NCI-H2227 (cell line): Measurements from ENCODE around the gene RPTN.
A peak's percentile ranks its signal among the peaks of the same experiment; 100 is the strongest.

Experiments used
- DNase-seq: peaks from one replicate; lab custom pipeline; 2025; ENCODE audit not compliant: unreplicated experiment; lab: John Stamatoyannopoulos, UW

The RPTN gene

DNA sequence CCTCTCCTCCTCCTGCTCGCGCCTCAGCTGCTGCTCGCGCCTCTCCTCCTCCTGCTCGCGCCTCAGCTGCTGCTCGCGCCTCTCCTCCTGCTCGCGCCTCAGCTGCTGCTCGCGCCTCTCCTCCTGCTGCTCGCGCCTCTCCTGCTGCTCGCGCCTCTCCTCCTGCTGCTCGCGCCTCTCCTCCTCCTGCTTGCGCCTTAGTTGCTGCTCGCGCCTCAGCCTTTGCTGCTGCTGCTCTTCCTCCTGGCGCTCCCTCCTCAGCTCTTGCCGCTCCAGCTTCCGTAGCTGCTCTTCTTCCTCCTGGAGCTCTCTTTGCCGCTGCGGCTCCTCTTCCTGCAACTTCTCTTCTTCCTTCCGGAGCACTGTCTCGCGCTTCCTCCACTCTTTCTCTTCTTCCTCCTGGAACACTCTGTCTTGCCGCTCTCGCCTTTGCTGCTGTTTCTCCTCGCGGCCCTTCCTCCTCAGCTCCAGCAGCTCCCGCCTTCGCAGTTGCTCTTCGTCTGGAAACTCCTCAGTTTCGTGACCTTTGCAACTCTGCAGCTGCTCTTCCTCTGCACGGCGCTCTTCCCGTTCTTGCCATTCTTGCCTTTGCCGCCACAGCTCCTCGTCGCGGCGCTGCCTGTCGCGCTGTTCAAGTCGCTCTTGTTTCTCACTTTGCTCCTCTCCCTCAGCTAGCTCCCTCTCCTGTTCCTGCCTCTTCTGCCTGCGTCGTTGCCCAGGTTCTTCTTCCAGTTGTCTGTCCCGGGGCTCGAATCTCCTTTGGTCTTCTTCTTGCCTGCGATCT is 46.7 kb downstream of the RPTN start:
- peak; percentile 9 for DNase-seq

DNA sequence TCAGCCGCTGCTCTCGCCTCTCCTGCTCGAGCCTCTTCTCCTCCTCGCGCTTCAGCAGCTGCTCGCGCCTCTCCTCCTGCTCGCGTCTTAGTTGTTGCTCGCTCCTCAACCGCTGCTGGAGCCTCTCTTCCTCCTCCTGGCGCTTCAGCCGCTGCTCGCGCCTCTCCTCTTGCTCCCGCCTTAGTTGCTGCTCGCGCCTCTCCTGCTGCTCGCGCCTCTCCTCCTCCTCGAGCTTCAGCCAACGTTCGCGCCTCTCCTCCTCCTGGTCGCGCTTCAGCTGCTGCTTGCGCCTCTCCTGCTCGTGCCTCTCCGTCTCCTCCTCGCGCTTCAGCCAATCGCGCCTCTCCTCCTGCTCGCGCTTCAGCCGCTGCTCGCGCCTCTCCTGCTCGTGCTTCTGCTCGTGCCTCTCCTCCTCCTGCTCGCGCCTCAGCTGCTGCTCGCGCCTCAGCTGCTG is 47.5 kb downstream of the RPTN start:
- peak; percentile 51 for DNase-seq

DNA sequence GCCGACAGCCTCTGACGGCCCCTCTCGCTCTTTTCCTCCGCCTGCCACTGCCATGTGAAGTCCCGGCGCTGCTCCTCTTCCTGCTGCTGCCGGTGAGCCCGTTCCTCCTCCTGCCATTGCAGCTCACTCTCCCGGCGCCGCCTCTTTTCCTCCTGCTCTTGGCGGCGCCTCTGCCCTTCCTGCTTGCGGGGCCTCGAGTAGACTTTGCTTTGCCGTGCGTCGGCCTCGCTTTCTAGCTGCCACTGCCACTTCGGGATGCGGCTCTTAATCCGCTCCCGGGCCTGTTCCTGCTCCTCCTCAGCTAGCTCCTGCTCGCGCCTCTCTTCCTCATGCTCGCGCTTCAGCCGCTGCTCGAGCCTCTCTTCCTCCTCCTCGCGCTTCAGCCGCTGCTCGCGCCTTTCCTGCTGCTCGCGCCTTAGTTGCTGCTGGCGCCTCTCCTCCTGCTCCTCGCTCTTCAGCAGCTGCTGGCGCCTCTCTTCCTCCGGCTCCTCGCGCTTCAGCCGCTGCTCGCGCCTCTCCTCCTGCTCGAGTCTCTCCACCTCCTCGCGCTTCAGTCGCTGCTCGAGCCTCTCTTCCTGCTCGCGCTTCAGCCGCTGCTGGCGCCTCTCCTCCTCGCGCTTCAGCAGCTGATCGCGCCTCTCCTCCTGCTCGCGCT is 48.0 kb downstream of the RPTN start:
- peak; percentile 31 for DNase-seq

DNA sequence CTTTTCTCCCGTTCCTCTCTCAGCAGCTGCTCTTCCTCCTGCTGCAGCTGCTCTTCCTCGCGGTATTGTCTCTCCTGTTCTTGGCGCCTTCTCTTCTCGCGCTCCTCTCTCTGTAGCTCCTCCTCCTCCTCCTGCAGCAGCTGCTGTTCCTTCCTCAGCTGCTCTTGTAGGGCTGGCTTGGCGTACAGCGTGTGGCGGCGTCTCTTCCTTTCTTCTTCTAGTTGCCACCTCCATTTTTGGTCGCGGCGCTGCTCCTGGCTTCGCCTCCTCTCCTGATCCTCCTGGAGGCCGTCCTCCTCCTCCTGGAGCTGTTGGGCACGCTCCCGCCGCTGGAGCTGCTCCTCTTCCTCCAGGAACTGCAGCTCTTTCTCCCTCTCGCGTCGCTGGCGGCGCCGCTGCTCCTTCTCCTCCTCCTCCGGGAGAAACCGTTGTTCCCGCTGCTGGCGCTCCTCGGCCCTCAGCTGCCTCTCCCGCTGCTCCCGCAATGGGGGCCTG is 48.6 kb downstream of the RPTN start:
- DNase-seq: peak; percentile 31

DNA sequence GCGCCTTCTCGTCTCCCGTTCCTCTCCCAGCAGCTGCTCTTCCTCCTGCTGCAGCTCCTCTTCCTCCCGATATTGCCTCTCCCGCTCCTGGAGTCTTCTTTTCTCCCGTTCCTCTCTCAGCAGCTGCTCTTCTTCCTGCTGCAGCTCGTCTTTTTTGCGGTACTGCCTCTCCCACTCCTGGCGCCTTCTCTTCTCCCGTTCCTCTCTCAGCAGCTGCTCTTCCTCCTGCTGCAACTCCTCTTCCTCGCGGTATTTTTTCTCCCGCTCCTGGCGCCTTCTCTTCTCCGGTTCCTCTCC is 49.1 kb downstream of the RPTN start:
- no peak for DNase-seq

DNA sequence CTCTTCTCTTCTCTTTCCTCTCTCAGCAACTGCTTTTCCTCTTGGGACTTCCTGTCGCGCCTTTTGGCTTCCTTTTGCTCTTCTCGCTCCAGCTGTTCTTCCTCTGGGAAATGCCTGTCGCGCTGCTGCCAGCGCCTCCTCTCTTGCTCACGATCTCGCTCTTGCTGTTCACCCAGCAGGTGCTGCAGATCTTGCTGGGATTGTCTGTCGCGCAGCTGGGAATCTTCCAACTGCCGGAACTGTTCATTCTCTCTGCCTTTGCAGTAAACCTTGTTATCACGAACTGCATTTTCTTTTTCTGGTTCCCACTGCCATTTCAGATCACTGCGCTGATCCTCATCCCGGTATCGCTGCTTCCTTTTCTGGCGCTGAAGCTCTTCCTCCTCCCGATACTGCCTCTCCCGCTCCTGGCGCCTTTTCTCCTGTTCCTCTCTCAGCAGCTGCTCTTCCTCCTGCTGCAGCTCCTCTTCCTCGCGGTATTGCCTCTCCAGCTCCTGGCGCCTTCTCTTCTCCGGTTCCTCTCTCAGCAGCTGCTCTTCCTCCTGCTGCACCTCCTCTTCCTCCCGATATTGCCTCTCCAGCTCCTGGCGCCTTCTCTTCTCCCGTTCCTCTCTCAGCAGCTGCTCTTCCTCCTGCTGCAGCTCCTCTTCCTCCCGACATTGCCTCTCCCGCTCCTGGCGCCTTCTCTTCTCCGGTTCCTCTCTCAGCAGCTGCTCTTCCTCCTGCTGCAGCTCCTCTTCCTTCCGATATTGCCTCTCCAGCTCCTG is 49.6 kb downstream of the RPTN start:
- DNase-seq: no peak

DNA sequence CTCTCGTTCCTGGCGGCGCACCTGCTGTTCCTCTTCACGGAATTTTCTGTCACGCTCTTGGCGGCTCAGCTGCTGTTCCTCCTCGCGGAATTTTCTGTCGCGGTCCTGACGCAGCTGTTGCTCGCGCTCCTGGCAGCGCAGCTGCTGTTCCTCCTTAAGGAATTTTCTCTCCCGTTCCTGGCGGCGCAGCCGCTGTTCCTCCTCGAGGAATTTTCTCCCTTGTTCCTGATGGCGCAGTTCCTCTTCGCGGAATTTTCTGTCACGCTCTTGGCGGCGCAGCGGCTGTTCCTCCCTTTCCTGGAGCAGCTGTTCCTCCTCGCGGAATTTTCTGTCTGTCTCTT is 50.2 kb downstream of the RPTN start:
- no peak for DNase-seq

DNA sequence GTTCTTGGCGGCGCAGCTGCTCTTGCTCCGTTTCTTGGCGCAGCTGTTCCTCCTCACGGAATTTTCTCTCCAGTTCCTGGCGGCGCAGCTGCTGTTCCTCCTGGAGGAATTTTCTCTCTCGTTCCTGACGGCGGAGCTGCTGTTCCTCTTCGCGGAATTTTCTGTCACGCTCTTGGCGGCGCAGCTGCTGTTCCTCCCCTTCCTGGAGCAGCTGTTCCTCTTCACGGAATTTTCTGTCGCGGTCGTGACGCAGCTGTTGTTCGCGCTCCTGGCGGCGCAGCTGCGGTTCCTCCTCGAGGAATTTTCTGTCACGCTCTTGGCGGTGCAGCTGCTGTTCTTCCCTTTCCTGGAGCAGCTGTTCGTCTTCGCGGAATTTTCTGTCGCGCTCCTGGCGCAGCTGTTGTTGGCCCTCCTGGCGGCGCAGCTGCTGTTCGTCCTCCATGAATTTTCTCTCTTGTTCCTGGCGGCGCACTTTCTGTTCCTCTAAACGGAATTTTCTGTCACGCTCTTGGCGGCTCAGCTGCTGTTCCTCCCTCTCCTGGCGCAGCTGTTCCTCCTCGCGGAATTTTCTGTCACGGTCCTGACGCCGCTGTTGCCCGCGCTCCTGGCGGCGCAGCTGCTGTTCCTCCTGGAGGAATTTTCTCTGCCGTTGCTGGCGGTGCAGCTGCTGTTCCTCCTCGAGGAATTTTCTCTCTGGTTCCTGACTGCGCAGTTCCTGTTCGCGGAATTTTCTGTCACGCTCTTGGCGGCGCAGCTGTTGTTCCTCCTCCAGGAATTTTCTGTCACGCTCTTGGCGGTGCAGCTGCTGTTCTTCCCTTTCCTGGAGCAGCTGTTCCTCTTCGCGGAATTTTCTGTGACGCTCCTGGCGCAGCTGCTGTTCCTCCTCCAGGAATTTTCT is 50.8 kb downstream of the RPTN start:
- no peak for DNase-seq

DNA sequence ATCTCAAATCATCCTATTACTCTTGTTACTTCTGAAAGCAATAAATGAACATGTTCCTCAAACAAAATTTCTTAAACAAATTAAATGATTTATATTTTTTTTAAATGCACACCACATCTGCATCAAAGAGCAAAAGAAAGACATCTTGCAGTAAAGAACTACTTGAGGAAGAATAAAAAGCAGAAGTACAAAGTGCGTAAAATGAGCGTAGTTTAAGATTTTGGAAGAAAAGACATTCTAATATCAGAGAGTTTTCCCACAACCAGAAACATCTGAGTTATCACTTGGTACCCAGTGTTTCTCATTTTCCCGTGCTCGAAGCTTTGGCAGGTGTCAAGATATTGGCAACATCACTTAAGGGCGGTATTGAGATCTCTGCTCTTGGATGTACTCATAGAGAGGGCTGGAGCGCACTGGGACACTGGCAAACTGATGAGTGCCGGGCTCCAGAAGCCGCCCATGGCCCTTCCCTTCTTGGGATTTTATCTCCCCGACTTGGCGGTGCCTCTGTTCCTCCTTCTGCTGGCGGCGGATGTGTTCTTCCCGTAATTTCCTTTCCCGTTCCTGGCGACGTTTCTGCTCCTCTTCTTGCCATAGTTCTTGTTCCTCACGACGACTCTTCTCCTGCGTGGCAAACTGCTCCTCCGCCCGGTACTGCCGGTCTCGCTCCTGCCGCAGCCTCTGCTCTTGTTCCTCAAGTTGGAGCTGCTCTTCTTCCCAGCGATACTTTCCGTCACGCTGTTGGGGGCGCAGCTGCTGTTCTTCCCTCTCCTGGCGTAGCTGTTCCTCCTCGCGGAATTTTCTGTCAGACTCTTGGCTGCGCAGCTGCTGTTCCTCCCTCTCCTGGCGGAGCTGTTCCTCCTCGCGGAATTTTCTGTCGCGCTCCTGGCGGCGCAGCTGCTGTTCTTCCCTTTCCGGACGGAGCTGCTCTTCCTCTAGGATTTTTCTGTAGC is 51.7 kb downstream of the RPTN start:
- no peak for DNase-seq

DNA sequence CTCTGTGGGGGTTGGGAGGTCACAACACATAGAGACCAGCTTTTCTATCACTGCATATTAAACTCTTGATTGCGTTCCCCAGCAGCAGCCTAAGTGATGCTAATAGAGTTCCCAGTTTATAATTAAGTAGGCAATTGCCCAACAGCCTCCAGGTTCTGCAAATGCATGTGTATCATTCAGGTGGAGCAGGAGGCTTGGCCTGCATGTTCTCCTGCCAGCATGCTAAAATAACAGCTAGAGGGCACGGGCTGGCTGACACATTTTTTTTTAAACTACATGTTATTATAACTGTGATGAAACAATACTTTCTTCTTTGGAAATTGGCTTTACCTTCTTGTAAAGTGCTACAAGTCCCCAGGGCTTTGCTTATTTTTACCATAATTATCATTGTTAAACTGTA is 54.2 kb downstream of the RPTN start:
- no peak for DNase-seq
